Medulla oblongata (tissue), 1 donor: Measurements from ENCODE around the gene PLCG2.
"Not testable (repeated sequence)": the region's sequence is repeated elsewhere in the genome, so short reads cannot be mapped to it uniquely, and the experiment has no call there.

Source experiments
- DNase-seq: peaks from one replicate; pipeline ENCODE4 v3.0.0-alpha.2; 2015; ENCODE audit errors: extremely low spot score

The PLCG2 gene

GRCh38 chr16:81877490-81877889 is 98.4 kb downstream of the PLCG2 start:
- DNase-seq: not testable (repeated sequence)

GRCh38 chr16:81878529-81878928 is 99.4 kb downstream of the PLCG2 start:
- DNase-seq: no peak

- no peak for DNase-seq
These were observed 100.5 kb downstream of the PLCG2 start for GRCh38 chr16:81879625-81880024.

GRCh38 chr16:81880816-81881215 is 101.7 kb downstream of the PLCG2 start:
- DNase-seq: no peak

GRCh38 chr16:81881228-81881627 is 102.1 kb downstream of the PLCG2 start:
- no peak for DNase-seq

GRCh38 chr16:81882559-81882958 is 103.5 kb downstream of the PLCG2 start:
- DNase-seq: no peak

- DNase-seq: no peak
These were observed 104.1 kb downstream of the PLCG2 start for GRCh38 chr16:81883235-81883634.

- DNase-seq: peak; percentile 11
These were observed 107.0 kb downstream of the PLCG2 start for GRCh38 chr16:81885976-81886586.

GRCh38 chr16:81888520-81889394 is 109.7 kb downstream of the PLCG2 start:
- no peak for DNase-seq

- no peak for DNase-seq
These were observed 112.8 kb downstream of the PLCG2 start for GRCh38 chr16:81891736-81892364.

- no peak for DNase-seq
These were observed 115.5 kb downstream of the PLCG2 start for GRCh38 chr16:81894592-81894991.

- DNase-seq: no peak
These were observed 117.8 kb downstream of the PLCG2 start for GRCh38 chr16:81896902-81897301.

- no peak for DNase-seq
These were observed 120.5 kb downstream of the PLCG2 start for GRCh38 chr16:81899601-81900000.

GRCh38 chr16:81900014-81900413 is 120.9 kb downstream of the PLCG2 start:
- DNase-seq: no peak

- DNase-seq: no peak
These were observed 121.4 kb downstream of the PLCG2 start for GRCh38 chr16:81900456-81900855.

GRCh38 chr16:81901484-81901883 is 122.4 kb downstream of the PLCG2 start:
- DNase-seq: no peak

- no peak for DNase-seq
These were observed 122.9 kb downstream of the PLCG2 start for GRCh38 chr16:81902025-81902424.

- no peak for DNase-seq
These were observed 125.2 kb downstream of the PLCG2 start for GRCh38 chr16:81904320-81904719.

GRCh38 chr16:81905277-81905676 is 126.2 kb downstream of the PLCG2 start:
- DNase-seq: no peak

GRCh38 chr16:81907681-81908080 is 128.6 kb downstream of the PLCG2 start:
- no peak for DNase-seq

GRCh38 chr16:81908466-81909262 is 129.6 kb downstream of the PLCG2 start:
- no peak for DNase-seq

GRCh38 chr16:81910366-81910885 is 131.3 kb downstream of the PLCG2 start:
- DNase-seq: no peak
